ENCODE data around the gene HDAC3. TPM values are rescaled to one million over a fixed set of nuclear protein-coding genes. Genes with fewer than 3 reads are reported as not detected.

The HDAC3 gene
- total RNA-seq, 1 donor from 2014 or later, result 44.7 TPM

- TF ChIP-seq POLR2AphosphoS5 (IDR thresholded peaks at IDR 0.05; ENCODE audit: insufficient read depth in 1 of 2, low read depth in 1 of 2) (no peak), POLR2A (IDR thresholded peaks at IDR 0.05) (no peak)
- TF ChIP-seq, protein P1, sequence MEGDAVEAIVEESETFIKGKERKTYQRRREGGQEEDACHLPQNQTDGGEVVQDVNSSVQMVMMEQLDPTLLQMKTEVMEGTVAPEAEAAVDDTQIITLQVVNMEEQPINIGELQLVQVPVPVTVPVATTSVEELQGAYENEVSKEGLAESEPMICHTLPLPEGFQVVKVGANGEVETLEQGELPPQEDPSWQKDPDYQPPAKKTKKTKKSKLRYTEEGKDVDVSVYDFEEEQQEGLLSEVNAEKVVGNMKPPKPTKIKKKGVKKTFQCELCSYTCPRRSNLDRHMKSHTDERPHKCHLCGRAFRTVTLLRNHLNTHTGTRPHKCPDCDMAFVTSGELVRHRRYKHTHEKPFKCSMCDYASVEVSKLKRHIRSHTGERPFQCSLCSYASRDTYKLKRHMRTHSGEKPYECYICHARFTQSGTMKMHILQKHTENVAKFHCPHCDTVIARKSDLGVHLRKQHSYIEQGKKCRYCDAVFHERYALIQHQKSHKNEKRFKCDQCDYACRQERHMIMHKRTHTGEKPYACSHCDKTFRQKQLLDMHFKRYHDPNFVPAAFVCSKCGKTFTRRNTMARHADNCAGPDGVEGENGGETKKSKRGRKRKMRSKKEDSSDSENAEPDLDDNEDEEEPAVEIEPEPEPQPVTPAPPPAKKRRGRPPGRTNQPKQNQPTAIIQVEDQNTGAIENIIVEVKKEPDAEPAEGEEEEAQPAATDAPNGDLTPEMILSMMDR (IDR thresholded peaks at IDR 0.05), result no peak
- Histone ChIP-seq H3K4me3 (no peak overlapping the region), H3K9me3 (no peaks in the 10 kb centered on the region), H3K4me1 (peaks cover 47% of the 10 kb centered on the region), H3K36me3 (no peaks in the 10 kb centered on the region), H3K27me3 (no peaks in the 10 kb centered on the region), H3K27ac (peak overlapping the region; percentile 62)
- DNase-seq (ENCODE audit: extremely low spot score in 2 of 2), result no peak
- intact Hi-C loops (cut with DNase I), result no loop called here
Observed at GRCh38 chr5:141605523-141606277, 30.9 kb downstream of the HDAC3 start.

GRCh38 chr5:141603923-141604717 lies 32.5 kb downstream of the HDAC3 start:
- H3K36me3 ChIP-seq, result no peaks in the 10 kb centered on the region
- H3K4me1 ChIP-seq, result peaks cover 40% of the 10 kb centered on the region
- DNase-seq (ENCODE audit: extremely low spot score in 2 of 2), result no peak
- peak overlapping the region; percentile 70 for H3K27ac ChIP-seq
- H3K9me3 ChIP-seq, result no peaks in the 10 kb centered on the region
- H3K4me3 ChIP-seq, result no peak overlapping the region
- intact Hi-C loops (cut with DNase I), result no loop called here
- no peaks in the 10 kb centered on the region for H3K27me3 ChIP-seq
- peak in 1 of 2 donors; percentile 84 for TF ChIP-seq POLR2AphosphoS5 (IDR thresholded peaks at IDR 0.05; ENCODE audit: insufficient read depth in 1 of 2, low read depth in 1 of 2)
- TF ChIP-seq, protein P1 (IDR thresholded peaks at IDR 0.05), result no peak

DNA sequence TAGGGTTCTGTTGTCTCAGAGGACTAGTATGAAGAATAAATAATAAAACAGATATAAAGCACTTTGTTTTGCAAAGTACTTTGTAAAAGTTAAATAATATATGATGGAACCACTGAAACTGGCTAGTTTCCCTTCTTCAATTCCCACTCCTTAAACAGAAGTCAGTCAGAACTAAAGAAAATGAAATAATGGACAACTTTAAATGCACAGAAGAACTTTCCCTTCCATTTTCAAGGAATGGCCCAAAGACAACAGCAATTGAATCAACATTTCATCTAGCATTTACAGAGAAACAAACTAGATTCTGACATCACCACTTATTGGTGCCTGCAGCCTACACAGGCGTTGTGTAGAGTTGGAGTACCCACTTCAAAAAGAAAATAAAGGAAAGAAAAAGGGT lies 34.0 kb downstream of the HDAC3 start:
- intact Hi-C loops (cut with DNase I), result no loop called here
- no peaks in the 10 kb centered on the region for H3K9me3 ChIP-seq
- no peak overlapping the region for H3K4me3 ChIP-seq
- H3K27ac ChIP-seq, result no peak overlapping the region
- no peaks in the 10 kb centered on the region for H3K36me3 ChIP-seq
- TF ChIP-seq POLR2AphosphoS5 (IDR thresholded peaks at IDR 0.05; ENCODE audit: insufficient read depth in 1 of 2, low read depth in 1 of 2), result no peak
- TF ChIP-seq POLR2A (IDR thresholded peaks at IDR 0.05), result no peak
- TF ChIP-seq, protein P1 (IDR thresholded peaks at IDR 0.05), result no peak
- no peak for DNase-seq (ENCODE audit: extremely low spot score in 2 of 2)
- H3K4me1 ChIP-seq, result peaks cover 40% of the 10 kb centered on the region
- no peaks in the 10 kb centered on the region for H3K27me3 ChIP-seq

DNA sequence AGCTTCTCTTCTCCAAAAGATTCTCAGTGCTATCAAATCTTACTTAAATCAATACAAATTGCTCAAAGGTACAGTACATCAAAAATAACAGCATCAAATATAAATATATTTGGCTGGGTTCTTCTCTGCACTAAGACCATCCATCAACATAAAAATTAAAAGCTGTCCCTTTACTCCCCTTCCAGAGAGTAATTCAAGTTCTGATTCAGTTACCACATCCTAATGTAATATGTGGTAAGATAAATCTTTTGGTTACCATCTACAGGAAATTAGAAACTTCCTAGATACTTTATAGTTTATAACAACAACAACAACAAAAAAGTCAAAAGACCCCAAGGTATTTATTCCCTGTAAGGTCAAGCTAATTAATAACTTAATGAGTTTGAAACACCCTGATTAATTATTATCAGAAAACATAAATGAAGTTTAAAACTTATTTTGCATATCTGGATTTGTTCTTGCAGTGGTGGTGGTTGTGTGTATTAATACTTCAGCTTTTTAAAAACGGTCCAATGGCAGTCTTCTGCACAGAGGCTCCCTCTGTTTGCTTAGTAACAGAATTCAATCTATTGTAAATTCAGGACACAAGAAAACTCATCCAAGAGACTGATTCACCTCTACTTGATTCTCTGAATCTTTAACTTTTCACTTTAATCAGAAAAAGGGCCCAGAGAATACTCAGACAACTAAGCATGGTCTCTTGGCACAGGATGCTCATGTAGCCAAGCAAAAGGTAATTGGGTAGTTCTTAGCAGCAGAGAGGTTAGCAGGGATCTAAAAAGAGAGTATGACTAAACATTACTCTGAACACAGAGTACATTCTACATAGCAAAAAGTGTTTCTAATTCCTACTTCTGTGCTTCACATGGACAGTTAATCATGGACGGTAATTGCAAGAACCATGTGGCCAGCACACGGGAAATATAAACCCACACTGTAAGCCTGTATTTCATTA lies 38.0 kb downstream of the HDAC3 start:
- no peak for DNase-seq (ENCODE audit: extremely low spot score in 2 of 2)
- Histone ChIP-seq H3K27me3 (no peaks in the 10 kb centered on the region), H3K36me3 (no peaks in the 10 kb centered on the region), H3K27ac (no peak overlapping the region), H3K4me1 (peaks cover 12% of the 10 kb centered on the region), H3K4me3 (no peak overlapping the region), H3K9me3 (no peaks in the 10 kb centered on the region)
- intact Hi-C loops (cut with DNase I), result no loop called here
- TF ChIP-seq POLR2A (IDR thresholded peaks at IDR 0.05) (no peak), POLR2AphosphoS5 (IDR thresholded peaks at IDR 0.05; ENCODE audit: insufficient read depth in 1 of 2, low read depth in 1 of 2) (no peak)

DNA sequence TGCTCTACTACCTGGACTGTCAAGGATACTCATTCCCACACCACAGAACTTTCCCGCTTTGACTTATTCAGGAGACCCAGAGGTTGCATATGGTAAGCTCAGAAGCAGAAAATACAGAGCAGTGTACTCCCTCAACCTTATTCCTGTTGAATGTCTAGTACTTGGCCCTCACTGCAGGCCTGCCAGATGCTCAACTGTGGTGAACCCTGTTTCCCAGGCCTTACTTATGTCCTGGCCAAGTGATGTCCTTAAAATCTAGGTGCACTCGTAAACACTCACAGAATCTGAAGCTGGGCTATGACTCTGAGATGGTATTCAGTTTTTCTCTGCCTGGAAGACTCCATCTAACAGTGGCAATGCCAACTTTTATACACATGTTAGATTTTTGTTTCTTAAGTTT lies 38.8 kb downstream of the HDAC3 start:
- TF ChIP-seq POLR2AphosphoS5 (IDR thresholded peaks at IDR 0.05; ENCODE audit: insufficient read depth in 1 of 2, low read depth in 1 of 2) (no peak), POLR2A (IDR thresholded peaks at IDR 0.05) (no peak)
- TF ChIP-seq, protein P1 (IDR thresholded peaks at IDR 0.05), result no peak
- Histone ChIP-seq H3K9me3 (no peaks in the 10 kb centered on the region), H3K27me3 (no peaks in the 10 kb centered on the region), H3K4me3 (no peak overlapping the region), H3K4me1 (peaks cover 7% of the 10 kb centered on the region), H3K27ac (no peak overlapping the region), H3K36me3 (no peaks in the 10 kb centered on the region)
- intact Hi-C loops (cut with DNase I), result no loop called here
- no peak for DNase-seq (ENCODE audit: extremely low spot score in 2 of 2)

Measured in vagina (tissue), 2 donors.